A549 (cell line): ENCODE measurements around the gene WHRN. TPM values are rescaled to one million over a fixed set of nuclear protein-coding genes. Genes with fewer than 3 reads are reported as not detected.

Source experiments
- ATAC-seq, 2 experiments: fragments of 200-7000 bp in 1 of 2; fragments of >200 bp in 1 of 2; cut with Nextera tagmentation in 1 of 2; cut with Tn5 transposase in 1 of 2; 3 replicates each; pipeline versions ENCODE4 v1.8.0 to v1.9.1; 2018 to 2020; ENCODE audit warnings: mild to moderate bottlenecking in 1 of 2, moderate library complexity in 1 of 2
- CTCF ChIA-PET: fragments of 300-600 bp; sonication (Branson Sonifier 250); formaldehyde crosslinking; extraction: SDS; loops from one replicate; lab custom pipeline; 2021; ENCODE audit warnings: antibody characterized with exemption, inconsistent platforms; lab: Yijun Ruan, JAX
- POLR2A ChIA-PET: fragments of 350-600 bp; formaldehyde crosslinking; extraction: SDS; loops from one replicate; lab custom pipeline; 2021; ENCODE audit warnings: antibody characterized with exemption, inconsistent platforms; lab: Yijun Ruan, JAX
- DNase-seq, 2 experiments: peaks; one replicate each; pipeline versions ENCODE4 v3.0.0 to v3.0.0-alpha.2; 2011 to 2016; ENCODE audit warnings: low read depth in 1 of 2, low spot score in 1 of 2
- FAIRE-seq: peaks from 2 replicates; lab custom pipeline; 2011; peaks lifted over from hg19 to GRCh38; lab: Jason Lieb, UNC
- H3K27ac ChIP-seq, 2 experiments: fragments of >200 bp; sonication (Bioruptor Twin); formaldehyde crosslinking; 3 replicates each; pipeline ENCODE4 v1.5.1; 2016 to 2017
- H3K4me1 ChIP-seq: fragments of >200 bp; sonication (Bioruptor Twin); formaldehyde crosslinking; 3 replicates; pipeline ENCODE4 v1.6.1; 2016
- H3K4me2 ChIP-seq: fragments of >200 bp; sonication (Bioruptor Twin); formaldehyde crosslinking; 3 replicates; pipeline ENCODE4 v1.6.1; 2016
- H3K4me3 ChIP-seq: fragments of >200 bp; sonication (Bioruptor Twin); formaldehyde crosslinking; 3 replicates; pipeline ENCODE4 v1.5.1; 2016
- H3K9me3 ChIP-seq: fragments of >200 bp; sonication (Bioruptor Twin); formaldehyde crosslinking; 3 replicates; pipeline ENCODE4 v1.6.1; 2016
- BHLHE40 ChIP-seq: IDR thresholded peaks from 2 replicates; pipeline ENCODE4 v1.6.1; 2012; ENCODE audit warnings: low read depth, low read length, inconsistent platforms
- CBX2 ChIP-seq: fragments of 200-600 bp; sonication (generic); IDR thresholded peaks from 2 replicates; pipeline ENCODE4 v1.6.1; 2016; ENCODE audit warnings: low read depth, mild to moderate bottlenecking, borderline replicate concordance
- EHMT2 ChIP-seq: fragments of 200-600 bp; sonication (generic); IDR thresholded peaks from 2 replicates; pipeline ENCODE4 v1.6.1; 2016; ENCODE audit warnings: antibody characterized with exemption, low read depth, mild to moderate bottlenecking, moderate library complexity
- GATA3 ChIP-seq: IDR thresholded peaks from 2 replicates; pipeline ENCODE4 v1.6.1; 2012; ENCODE audit warnings: borderline replicate concordance
- HEYL ChIP-seq: fragments of 250-450 bp; sonication (Bioruptor Pico); IDR thresholded peaks from 2 replicates; pipeline ENCODE4 v1.8.0; 2021; ENCODE audit warnings: mild to moderate bottlenecking, moderate library complexity
- HOXB5 ChIP-seq: fragments of 250-450 bp; sonication (Bioruptor Pico); IDR thresholded peaks from 2 replicates; pipeline ENCODE4 v1.5.0; 2020; ENCODE audit warnings: mild to moderate bottlenecking, moderate library complexity
- JUN ChIP-seq, 2 experiments: fragments of >200 bp; sonication (Bioruptor Twin); formaldehyde crosslinking; IDR thresholded peaks; 2 replicates in 1 of 2; 3 replicates in 1 of 2; pipeline ENCODE4 v1.6.1; 2016 to 2017
- JUNB ChIP-seq: fragments of >200 bp; sonication (Bioruptor Twin); formaldehyde crosslinking; IDR thresholded peaks from 2 replicates; pipeline ENCODE4 v1.6.1; 2016
- MAFK ChIP-seq: fragments of 450-650 bp; IDR thresholded peaks from 2 replicates; pipeline ENCODE4 v1.6.1; 2014; ENCODE audit not compliant: partially characterized antibody
- MAZ ChIP-seq: fragments of 150-350 bp; IDR thresholded peaks from 2 replicates; pipeline ENCODE4 v1.6.1; 2014; ENCODE audit warnings: antibody characterized with exemption, low read depth, low read length, borderline replicate concordance
- MYC ChIP-seq: IDR thresholded peaks from 2 replicates; pipeline ENCODE4 v1.6.1; 2012; ENCODE audit warnings: mild to moderate bottlenecking, inconsistent platforms, low read length, improper control_type of control experiment, borderline replicate concordance
- NPAS2 ChIP-seq: fragments of 250-450 bp; sonication (Bioruptor Pico); IDR thresholded peaks from 2 replicates; pipeline ENCODE4 v1.8.0; 2022; ENCODE audit warnings: mild to moderate bottlenecking, moderate library complexity, borderline replicate concordance
- NR3C1 ChIP-seq: fragments of >200 bp; sonication (Bioruptor Twin); formaldehyde crosslinking; IDR thresholded peaks from 3 replicates; pipeline ENCODE4 v1.6.1; 2017
- RARB ChIP-seq: fragments of 250-450 bp; sonication (Bioruptor Pico); IDR thresholded peaks from 2 replicates; pipeline ENCODE4 v1.8.0; 2021; ENCODE audit warnings: mild to moderate bottlenecking, moderate library complexity
- RFX5 ChIP-seq: fragments of 450-650 bp; IDR thresholded peaks from 2 replicates; pipeline ENCODE4 v1.7.1; 2014; ENCODE audit warnings: antibody characterized with exemption, mild to moderate bottlenecking, moderate library complexity
- ZC3H11A ChIP-seq: fragments of 450-650 bp; IDR thresholded peaks from 2 replicates; pipeline ENCODE4 v1.6.1; 2014; ENCODE audit warnings: antibody characterized with exemption, mild to moderate bottlenecking
- ZFP36 ChIP-seq: fragments of 450-650 bp; IDR thresholded peaks from 2 replicates; pipeline ENCODE4 v1.6.1; 2014; ENCODE audit warnings: borderline replicate concordance; ENCODE audit not compliant: partially characterized antibody
- ZNF302 ChIP-seq: fragments of 250-450 bp; sonication (Bioruptor Pico); IDR thresholded peaks from 2 replicates; pipeline ENCODE4 v1.9.0; 2021; ENCODE audit warnings: inconsistent platforms, mild to moderate bottlenecking, moderate library complexity
- WGBS: methylation state at CpG from one replicate; pipeline ENCODE4 v1.1.6; 2017; ENCODE audit errors: missing lambda C conversion rate; 5-methylcytosine and 5-hydroxymethylcytosine counted together
- polyA plus RNA-seq, 4 experiments: library from polyadenylated mRNA; depleted of rRNA in 3 of 4; stranded (reverse); fragments of >200 nt; fragmentation: RNase III in 1 of 4; extraction: RNeasy Plus Mini Kit Qiagen cat#74134 plus additional on column Dnase treatment in 1 of 4; gene quantifications; 2 replicates in 3 of 4; 3 replicates in 1 of 4; pipeline ENCODE4 v1.2.3, GENCODE V29; 2011 to 2017
- TF ChIP-seq, protein P1 (sequence below): IDR thresholded peaks from 2 replicates; pipeline ENCODE4 v1.6.1; 2012
- TF ChIP-seq, protein P2 (sequence below): fragments of 250-450 bp; sonication (Bioruptor Pico); IDR thresholded peaks from 2 replicates; pipeline ENCODE4 v1.5.0; 2021; ENCODE audit warnings: mild to moderate bottlenecking, moderate library complexity, borderline replicate concordance

Gene WHRN
- polyA plus RNA-seq, 2 of the 4 experiments (the other 2 are of a cell fraction): 1.2 to 3.2 TPM

- 89% methylated on average over 7 of the region's 9 CpGs for WGBS
- ATAC-seq (no peak), DNase-seq (no peak), FAIRE-seq (no peak)
- ChIA-PET POLR2A (interaction anchor here (1.1 kb wide), 1 partner anchor 88 kb away, joined by 4 read pairs; the partner anchor contains the start of gene ATP6V1G1), CTCF (interaction anchor here (1.1 to 10.7 kb wide), 4 partner anchors 13 to 139 kb away, joined by 3 to 104 read pairs (median 5); no protein-coding TSS in a partner anchor)
- H3K27ac ChIP-seq: no peak overlapping the region
- no peak overlapping the region for H3K4me3 ChIP-seq
- H3K9me3 ChIP-seq: no peaks in the 10 kb centered on the region
- peaks cover 21% of the 10 kb centered on the region for H3K4me1 ChIP-seq
- no peak overlapping the region for H3K4me2 ChIP-seq
- TF ChIP-seq GATA3: no peak
- no peak for TF ChIP-seq HEYL (CRISPR knock-in tag)
- no peak for TF ChIP-seq RARB (CRISPR knock-in tag)
- TF ChIP-seq ZNF302: no peak
- TF ChIP-seq ZC3H11A: no peak
- TF ChIP-seq ZFP36: no peak
- no peak for TF ChIP-seq MYC
- TF ChIP-seq CBX2: no peak
- TF ChIP-seq JUNB: no peak
- no peak for TF ChIP-seq EHMT2
These were observed 5.7 kb downstream of the WHRN start for GRCh38 chr9:114499528-114499927.

DNA sequence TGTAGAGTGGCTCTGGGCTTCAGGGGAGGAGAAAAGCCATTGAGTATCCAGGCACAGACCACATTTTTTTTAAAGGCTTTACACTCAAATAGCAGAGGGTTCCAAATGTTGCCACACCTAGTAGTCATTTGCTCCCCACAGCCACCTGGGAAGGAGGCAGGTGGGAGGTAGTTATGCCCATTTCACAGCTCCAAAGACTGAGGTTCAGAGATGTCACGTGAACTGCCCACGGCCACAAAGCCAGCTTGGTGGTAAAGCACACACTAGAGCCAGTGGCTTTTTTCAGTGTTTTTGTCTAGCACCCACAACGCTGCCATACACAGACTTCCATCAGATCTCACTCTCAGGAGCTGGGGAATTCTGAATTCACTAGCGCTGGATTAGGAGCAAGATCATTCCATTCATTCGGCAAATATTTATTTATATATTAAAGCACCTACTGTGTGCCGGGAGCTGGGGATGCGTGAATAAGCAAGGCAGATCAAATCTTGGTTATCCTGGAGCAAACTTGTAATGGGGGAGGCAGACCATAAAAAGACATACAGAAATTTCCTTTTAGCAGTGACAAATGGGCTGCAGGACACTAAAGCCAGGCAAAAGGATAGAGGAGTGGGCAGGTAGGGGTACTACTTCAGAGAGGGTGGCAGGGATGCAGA lies 7.4 kb downstream of the WHRN start:
- H3K4me2 ChIP-seq: no peak overlapping the region
- peaks cover 18% of the 10 kb centered on the region for H3K4me1 ChIP-seq
- no peak for ATAC-seq
- POLR2A ChIA-PET: no interaction called here
- CTCF ChIA-PET: interaction anchor here (0.7 to 3.3 kb wide), 6 partner anchors 10 to 156 kb away, joined by 3 to 18 read pairs (median 3); no protein-coding TSS in a partner anchor
- no peaks in the 10 kb centered on the region for H3K9me3 ChIP-seq
- H3K27ac ChIP-seq: no peak overlapping the region
- TF ChIP-seq, protein P1, sequence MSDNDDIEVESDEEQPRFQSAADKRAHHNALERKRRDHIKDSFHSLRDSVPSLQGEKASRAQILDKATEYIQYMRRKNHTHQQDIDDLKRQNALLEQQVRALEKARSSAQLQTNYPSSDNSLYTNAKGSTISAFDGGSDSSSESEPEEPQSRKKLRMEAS: no peak
- TF ChIP-seq NR3C1 (no peak), BHLHE40 (no peak), MAZ (no peak), NPAS2 (CRISPR knock-in tag) (no peak), JUN (IDR thresholded peaks at IDR 0.05) (no peak), HOXB5 (CRISPR knock-in tag) (no peak), MAFK (no peak), RFX5 (no peak)
- TF ChIP-seq, protein P2, sequence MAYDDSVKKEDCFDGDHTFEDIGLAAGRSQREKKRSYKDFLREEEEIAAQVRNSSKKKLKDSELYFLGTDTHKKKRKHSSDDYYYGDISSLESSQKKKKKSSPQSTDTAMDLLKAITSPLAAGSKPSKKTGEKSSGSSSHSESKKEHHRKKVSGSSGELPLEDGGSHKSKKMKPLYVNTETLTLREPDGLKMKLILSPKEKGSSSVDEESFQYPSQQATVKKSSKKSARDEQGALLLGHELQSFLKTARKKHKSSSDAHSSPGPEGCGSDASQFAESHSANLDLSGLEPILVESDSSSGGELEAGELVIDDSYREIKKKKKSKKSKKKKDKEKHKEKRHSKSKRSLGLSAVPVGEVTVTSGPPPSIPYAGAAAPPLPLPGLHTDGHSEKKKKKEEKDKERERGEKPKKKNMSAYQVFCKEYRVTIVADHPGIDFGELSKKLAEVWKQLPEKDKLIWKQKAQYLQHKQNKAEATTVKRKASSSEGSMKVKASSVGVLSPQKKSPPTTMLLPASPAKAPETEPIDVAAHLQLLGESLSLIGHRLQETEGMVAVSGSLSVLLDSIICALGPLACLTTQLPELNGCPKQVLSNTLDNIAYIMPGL (CRISPR knock-in tag): no peak
- FAIRE-seq: no peak
- 82% methylated on average over 7 of the region's 7 CpGs for WGBS
- DNase-seq: no peak
- H3K4me3 ChIP-seq: no peak overlapping the region

DNA sequence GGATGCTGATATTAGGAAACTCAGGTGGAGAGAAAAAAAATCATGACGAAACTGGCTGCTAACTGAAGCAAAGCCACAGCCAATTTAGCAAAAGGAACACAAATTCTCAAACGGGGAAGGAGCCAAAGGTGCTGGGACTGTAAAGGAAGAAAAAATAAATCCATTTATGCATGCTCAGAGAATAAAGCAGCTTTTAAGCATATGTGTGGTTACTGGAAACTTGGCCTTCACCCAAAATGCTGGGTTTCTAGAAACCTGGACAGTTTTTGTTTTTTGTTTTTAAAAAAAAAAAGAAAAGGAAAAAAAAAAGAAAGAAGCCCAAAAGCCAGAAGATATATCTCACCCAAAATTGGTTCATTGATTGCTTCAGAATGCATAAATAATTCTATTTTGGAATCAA lies 8.0 kb downstream of the WHRN start:
- TF ChIP-seq GATA3: no peak
- CTCF ChIA-PET: interaction anchor here (0.9 to 3.3 kb wide), 2 partner anchors 9 to 92 kb away, joined by 3 to 18 read pairs; no protein-coding TSS in a partner anchor
- no peak for DNase-seq
- 45% methylated on average over 2 of the region's 2 CpGs for WGBS
- no peak overlapping the region for H3K4me3 ChIP-seq
- H3K9me3 ChIP-seq: no peaks in the 10 kb centered on the region
- no peak overlapping the region for H3K27ac ChIP-seq
- FAIRE-seq: no peak
- POLR2A ChIA-PET: no interaction called here
- H3K4me2 ChIP-seq: no peak overlapping the region
- peaks cover 12% of the 10 kb centered on the region for H3K4me1 ChIP-seq
- ATAC-seq: no peak
